ENCODE measurements around the gene ACTN2. TPM values are rescaled to one million over a fixed set of nuclear protein-coding genes. Genes with fewer than 3 reads are reported as not detected.

ACTN2 gene
- total and polyA plus RNA-seq, 2 donors (not counting 3 experiments of a cell fraction or from before 2014, with no cell fraction given) = 0.22 to 0.55 TPM

DNA sequence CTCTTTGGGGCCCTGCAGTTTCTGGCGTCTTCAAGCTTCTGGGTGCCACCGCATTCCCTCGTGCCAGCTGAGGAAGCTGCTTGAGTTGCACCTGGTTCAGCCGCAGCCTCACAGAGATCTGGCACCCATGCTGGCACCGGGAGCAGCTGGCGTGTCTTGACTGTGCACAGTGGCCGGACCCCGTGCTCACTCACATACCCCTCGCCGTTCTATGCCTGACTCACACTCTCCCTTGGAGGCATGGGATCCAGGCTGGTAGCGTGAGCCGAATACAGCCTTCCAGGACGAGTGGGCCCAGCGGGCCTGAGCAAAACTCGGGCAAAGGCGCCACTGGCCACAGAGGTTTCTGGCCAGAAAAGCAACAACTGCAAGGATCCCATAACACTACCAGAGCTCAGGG, 100.2 kb downstream of the ACTN2 start:
- Histone ChIP-seq H3K4me2 (ENCODE audit: insufficient read depth, low read length) (no peak overlapping the region), H3K4me1 (ENCODE audit: control insufficient read depth, extremely low read depth, insufficient read depth, low read length) (no peaks in the 10 kb centered on the region), H3K36me3 (ENCODE audit: control insufficient read depth in 2 of 2, extremely low read depth in 1 of 2, insufficient read depth in 2 of 2, low read length in 2 of 2) (no peaks in the 10 kb centered on the region), H4K20me1 (replicated peaks; ENCODE audit: control insufficient read depth, extremely low read depth, insufficient read depth, low read length) (no peaks in the 10 kb centered on the region), H2AFZ (ENCODE audit: low read depth, low read length) (no peak overlapping the region), H3K9ac (replicated peaks; ENCODE audit: extremely low read depth, insufficient read depth, low read length) (no peak overlapping the region), H3K27me3 (ENCODE audit: control insufficient read depth in 2 of 2, insufficient read depth in 2 of 2, low read length in 2 of 2) (peaks cover 0 to 4% of the 10 kb centered on the region in 2 experiments), H3K9me3 (replicated peaks; ENCODE audit: control insufficient read depth, insufficient read depth, low read length) (no peaks in the 10 kb centered on the region), H3K79me2 (ENCODE audit: control insufficient read depth, insufficient read depth, low read length) (no peaks in the 10 kb centered on the region), H3K9me1 (replicated peaks; ENCODE audit: control insufficient read depth, extremely low read depth, insufficient read depth, low read length) (no peaks in the 10 kb centered on the region), H3K27ac (ENCODE audit: insufficient read depth, low read depth, low read length) (no peak overlapping the region), H3K4me3 (replicated peaks in 1 of 3; ENCODE audit: insufficient read depth in 1 of 3, low read depth in 1 of 3, low read length in 3 of 3) (no peak overlapping the region)
- dilution Hi-C loops (cut with MboI; ENCODE audit: extremely low pct_ligation_motif_present, low sequenced_read_pairs) (no loop called here), intact Hi-C loops (cut with micrococcal nuclease) (no loop called here)
- CTCF ChIA-PET = interaction anchor here (0.8 to 2.7 kb wide), 4 partner anchors 8 to 178 kb away, joined by 3 to 11 read pairs (median 4); partner anchors contain the start of gene MTR
- FAIRE-seq (no peak), DNase-seq (ENCODE audit: low read depth, low spot score) (no peak)
- POLR2A ChIA-PET = no interaction called here
- BruUV-seq (replicated peaks) = no TSS peak
- TF ChIP-seq POLR2AphosphoS5 (IDR thresholded peaks at IDR 0.05; ENCODE audit: insufficient read depth, low read depth, low read length) (no peak), EZH2 (IDR thresholded peaks at IDR 0.05; ENCODE audit: borderline replicate concordance, low read depth, low read length, severe bottlenecking) (no peak), GATA2 (IDR thresholded peaks at IDR 0.05; ENCODE audit: insufficient read depth, insufficient read length, low read depth, low read length) (no peak)

DNA sequence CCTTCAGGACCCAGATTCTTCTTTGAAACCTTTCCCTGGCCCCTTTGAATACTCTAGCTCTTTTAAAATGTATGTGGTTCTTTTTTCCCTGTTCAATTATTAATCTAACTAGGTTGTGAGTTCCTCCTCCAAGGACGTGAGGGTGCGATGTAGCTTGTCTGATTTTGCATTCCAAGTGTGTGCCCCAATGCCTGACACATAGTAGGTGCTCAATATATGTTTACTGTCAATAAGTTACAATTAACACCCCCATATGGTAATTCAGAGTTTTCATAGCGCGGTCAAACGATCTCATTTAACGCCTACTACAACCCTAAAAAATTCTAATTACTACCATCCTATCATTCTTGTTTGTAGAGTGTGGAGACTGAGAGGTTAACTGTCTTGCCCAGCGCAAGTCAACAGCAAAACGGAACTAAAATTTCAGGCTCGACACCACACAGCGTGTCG, 108.3 kb downstream of the ACTN2 start:
- Histone ChIP-seq H4K20me1 (replicated peaks; ENCODE audit: control insufficient read depth, extremely low read depth, insufficient read depth, low read length) (no peaks in the 10 kb centered on the region), H2AFZ (ENCODE audit: low read depth, low read length) (peak overlapping the region; percentile 62), H3K27me3 (ENCODE audit: control insufficient read depth in 2 of 2, insufficient read depth in 2 of 2, low read length in 2 of 2) (peaks cover 0 to 1% of the 10 kb centered on the region in 2 experiments), H3K4me1 (ENCODE audit: control insufficient read depth, extremely low read depth, insufficient read depth, low read length) (peaks cover 11% of the 10 kb centered on the region), H3K4me3 (replicated peaks in 1 of 3; ENCODE audit: insufficient read depth in 1 of 3, low read depth in 1 of 3, low read length in 3 of 3) (peak overlapping the region in 2 of 3 experiments; percentile 85 to 92), H3K4me2 (ENCODE audit: insufficient read depth, low read length) (peak overlapping the region; percentile 59), H3K9me3 (replicated peaks; ENCODE audit: control insufficient read depth, insufficient read depth, low read length) (no peaks in the 10 kb centered on the region), H3K36me3 (ENCODE audit: control insufficient read depth in 2 of 2, extremely low read depth in 1 of 2, insufficient read depth in 2 of 2, low read length in 2 of 2) (no peaks in the 10 kb centered on the region), H3K79me2 (ENCODE audit: control insufficient read depth, insufficient read depth, low read length) (peaks cover 22% of the 10 kb centered on the region), H3K9ac (replicated peaks; ENCODE audit: extremely low read depth, insufficient read depth, low read length) (peak overlapping the region; percentile 37), H3K9me1 (replicated peaks; ENCODE audit: control insufficient read depth, extremely low read depth, insufficient read depth, low read length) (no peaks in the 10 kb centered on the region), H3K27ac (ENCODE audit: insufficient read depth, low read depth, low read length) (no peak overlapping the region)
- ChIA-PET POLR2A (interaction anchor here (1.2 kb wide), 1 partner anchor 190 kb away, joined by 8 read pairs; the partner anchor contains the start of gene HEATR1), CTCF (interaction anchor here (0.9 to 2.5 kb wide), 9 partner anchors 9 to 767 kb away, joined by 3 to 21 read pairs (median 3); no protein-coding TSS in a partner anchor)
- TSS peak; percentile 62 for BruUV-seq (replicated peaks)
- intact Hi-C loops (cut with micrococcal nuclease) = loop anchor here (1.0 to 5.0 kb wide), 7 partner anchors 60 to 652 kb away; partner anchors contain the start of genes ACTN2, ERO1B, GPR137B and HEATR1
- TF ChIP-seq, protein P1, sequence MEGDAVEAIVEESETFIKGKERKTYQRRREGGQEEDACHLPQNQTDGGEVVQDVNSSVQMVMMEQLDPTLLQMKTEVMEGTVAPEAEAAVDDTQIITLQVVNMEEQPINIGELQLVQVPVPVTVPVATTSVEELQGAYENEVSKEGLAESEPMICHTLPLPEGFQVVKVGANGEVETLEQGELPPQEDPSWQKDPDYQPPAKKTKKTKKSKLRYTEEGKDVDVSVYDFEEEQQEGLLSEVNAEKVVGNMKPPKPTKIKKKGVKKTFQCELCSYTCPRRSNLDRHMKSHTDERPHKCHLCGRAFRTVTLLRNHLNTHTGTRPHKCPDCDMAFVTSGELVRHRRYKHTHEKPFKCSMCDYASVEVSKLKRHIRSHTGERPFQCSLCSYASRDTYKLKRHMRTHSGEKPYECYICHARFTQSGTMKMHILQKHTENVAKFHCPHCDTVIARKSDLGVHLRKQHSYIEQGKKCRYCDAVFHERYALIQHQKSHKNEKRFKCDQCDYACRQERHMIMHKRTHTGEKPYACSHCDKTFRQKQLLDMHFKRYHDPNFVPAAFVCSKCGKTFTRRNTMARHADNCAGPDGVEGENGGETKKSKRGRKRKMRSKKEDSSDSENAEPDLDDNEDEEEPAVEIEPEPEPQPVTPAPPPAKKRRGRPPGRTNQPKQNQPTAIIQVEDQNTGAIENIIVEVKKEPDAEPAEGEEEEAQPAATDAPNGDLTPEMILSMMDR (IDR thresholded peaks at IDR 0.05; ENCODE audit: extremely low read depth in 1 of 2, insufficient read depth in 1 of 2, low read depth in 1 of 2, low read length in 2 of 2) = no peak
- TF ChIP-seq POLR2AphosphoS5 (IDR thresholded peaks at IDR 0.05; ENCODE audit: insufficient read depth, low read depth, low read length) (no peak), JUN (IDR thresholded peaks at IDR 0.05; ENCODE audit: borderline replicate concordance, insufficient read depth, insufficient read length, low read depth) (no peak), GATA2 (IDR thresholded peaks at IDR 0.05; ENCODE audit: insufficient read depth, insufficient read length, low read depth, low read length) (no peak)
- DNase-seq (ENCODE audit: low read depth, low spot score) (no peak), FAIRE-seq (no peak)
- dilution Hi-C loops (cut with MboI; ENCODE audit: extremely low pct_ligation_motif_present, low sequenced_read_pairs) = no loop called here

Measured in endothelial cell of umbilical vein (primary cell).